Measurements from ENCODE around the gene SEC61B. TPM values are rescaled to one million over a fixed set of nuclear protein-coding genes. Genes with fewer than 3 reads are reported as not detected.

The SEC61B gene
- total RNA-seq, 1 donor from 2014 or later = 160 TPM

DNA sequence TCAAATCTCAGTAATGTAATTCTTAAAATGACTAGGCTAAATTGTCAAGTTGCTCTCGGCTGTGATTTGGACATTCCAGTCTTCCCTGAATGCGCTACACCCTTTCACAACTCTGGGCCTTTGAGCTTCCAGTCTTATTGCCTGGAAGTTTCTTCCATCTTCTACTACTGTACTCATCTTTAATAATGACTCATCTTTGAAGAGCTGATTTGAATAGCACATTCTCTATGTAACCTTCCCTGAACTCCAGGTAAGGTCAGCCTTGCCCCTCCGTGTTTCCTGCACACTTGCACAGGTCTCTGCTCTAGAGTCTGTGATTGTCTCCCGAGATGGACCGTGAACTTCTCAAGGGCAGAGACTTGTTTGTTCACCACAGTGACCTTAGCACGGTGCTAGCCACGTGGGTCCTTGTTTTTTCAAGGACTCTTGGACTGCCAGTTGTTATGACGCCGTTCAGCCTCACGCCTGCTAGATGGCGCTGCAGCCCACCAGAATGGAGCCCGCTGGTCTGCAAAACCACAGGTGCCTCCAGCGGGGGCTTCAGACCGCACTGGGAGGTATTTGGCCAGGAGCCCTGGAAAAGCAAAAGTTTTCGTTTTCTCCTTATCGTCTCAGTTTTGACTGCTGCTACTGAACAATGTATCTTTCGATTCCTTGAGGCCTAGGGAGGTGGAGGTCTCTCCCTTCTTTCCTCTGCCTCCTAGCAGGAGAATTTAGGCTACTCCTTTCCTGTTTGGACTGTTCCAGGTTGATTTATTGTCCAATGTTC, 44.4 kb downstream of the SEC61B start:
- intact Hi-C loops (cut with micrococcal nuclease) = loop anchor here (5.0 to 10.0 kb wide), 4 partner anchors 556 to 1056 kb away; partner anchors contain the start of gene NR4A3

DNA sequence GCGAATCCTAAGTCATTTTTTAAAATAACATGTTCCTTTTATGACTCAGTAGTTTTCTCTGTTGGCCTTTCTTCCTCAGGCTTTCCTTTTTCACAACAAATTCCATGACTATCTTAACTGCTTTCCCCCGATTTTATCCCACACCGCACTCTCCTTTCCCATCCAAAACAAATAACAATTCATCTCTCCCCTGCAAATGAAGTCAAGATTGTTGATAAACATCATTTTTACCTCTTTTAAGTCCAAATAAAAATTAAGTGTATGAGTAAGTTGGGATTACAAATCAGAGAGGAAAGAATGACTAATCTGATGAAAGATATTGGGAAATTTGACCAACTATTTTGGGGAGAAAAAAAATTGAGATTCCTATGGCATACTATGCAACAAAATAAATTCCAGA, 47.3 kb downstream of the SEC61B start:
- intact Hi-C loops (cut with micrococcal nuclease) = loop anchor here (5.0 to 10.0 kb wide), 4 partner anchors 553 to 1053 kb away; partner anchors contain the start of gene NR4A3

DNA sequence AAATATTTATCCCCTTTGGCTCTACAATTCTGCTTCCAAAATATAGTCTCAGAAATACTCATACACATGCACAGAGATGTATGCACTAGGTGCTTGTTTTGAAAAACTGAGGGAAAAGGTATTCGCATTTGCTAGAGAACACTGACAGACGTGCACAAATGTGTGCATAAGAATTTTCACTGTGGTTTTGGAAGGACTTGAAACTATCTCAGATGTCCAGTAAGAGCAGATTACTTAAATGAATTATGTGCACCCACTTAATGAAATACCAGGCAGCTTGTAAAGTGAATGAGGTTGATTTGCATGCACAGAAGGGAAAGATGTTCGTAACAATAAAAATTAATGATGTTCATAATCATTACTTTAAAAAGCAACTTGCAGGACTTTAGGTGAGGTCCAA, 48.4 kb downstream of the SEC61B start:
- intact Hi-C loops (cut with micrococcal nuclease) = no loop called here

DNA sequence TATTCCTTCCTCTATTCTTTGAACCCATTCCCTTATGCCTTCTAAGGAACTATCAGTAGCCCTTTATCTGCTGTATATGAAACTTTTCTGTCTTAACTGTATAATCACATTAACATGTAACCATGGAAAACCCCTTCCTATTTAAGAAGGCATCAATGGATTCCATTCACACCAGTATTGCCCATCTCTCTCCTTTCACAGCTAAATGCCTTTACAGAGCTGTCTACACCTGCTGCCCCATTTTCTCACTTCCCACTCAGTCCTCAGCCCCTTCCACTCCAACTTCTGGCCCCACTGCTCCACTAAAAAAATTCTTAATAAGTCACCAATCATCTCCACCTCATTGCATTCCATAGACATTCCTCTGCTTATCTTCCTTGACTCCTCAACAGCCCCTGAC, 50.8 kb downstream of the SEC61B start:
- intact Hi-C loops (cut with micrococcal nuclease) = no loop called here

DNA sequence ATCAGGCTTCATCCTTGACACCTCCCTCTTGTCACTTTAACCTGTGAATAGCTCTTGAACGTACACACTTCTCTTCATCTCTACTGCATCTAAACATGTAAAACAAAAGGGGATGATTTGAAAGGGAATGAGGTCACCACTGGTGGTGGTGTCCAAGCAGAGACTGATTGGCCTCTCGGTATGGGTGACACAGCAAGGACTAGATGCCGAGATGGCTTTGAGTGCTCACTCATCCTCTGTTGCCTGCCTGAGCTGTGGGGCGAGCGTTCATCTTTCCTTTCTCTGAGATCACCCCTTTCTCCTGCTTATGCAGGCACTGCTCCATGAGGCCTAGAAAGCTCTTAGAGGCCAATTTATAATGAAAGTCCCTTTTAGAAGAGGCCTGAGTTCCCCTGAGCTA, 51.9 kb downstream of the SEC61B start:
- intact Hi-C loops (cut with micrococcal nuclease) = no loop called here

DNA sequence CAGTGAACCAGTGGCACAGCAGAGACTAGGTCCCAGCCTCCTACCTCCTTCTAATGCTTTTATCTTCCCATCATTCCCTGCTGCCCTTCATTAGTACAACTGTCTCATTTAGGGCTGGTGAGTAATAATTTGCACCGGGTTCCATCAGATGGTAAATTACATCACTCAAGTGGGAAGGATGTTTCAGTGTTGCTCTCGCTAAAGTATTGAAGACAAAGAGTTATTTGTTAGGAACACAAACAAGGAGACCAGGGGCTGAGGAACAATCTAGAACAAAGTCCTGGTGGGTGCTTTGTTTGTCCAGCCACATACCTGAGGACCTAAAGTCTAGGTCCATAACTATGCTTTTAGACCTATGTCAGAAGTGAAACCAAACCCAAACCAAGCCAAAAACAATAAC, 52.4 kb downstream of the SEC61B start:
- intact Hi-C loops (cut with micrococcal nuclease) = no loop called here

Other genes with a start within 250 kb of the SEC61B start
- 52.8 and 53.5 TPM in 2 replicates for gene TGFBR1, start 117.2 kb upstream of the SEC61B start, total RNA-seq
- 31.8 and 33.2 TPM in 2 replicates for gene ALG2, start 340 bp upstream of the SEC61B start, total RNA-seq

All from T-helper 2 cell treated with Interferon-gamma antibody and Interleukin-4, amounts not matched to agents 100 ng/mL and 5 ng/mL, for 36 hours (primary cell).